ENCODE results near the gene VEGFB. TPM values are rescaled to one million over a fixed set of nuclear protein-coding genes. Genes with fewer than 3 reads are reported as not detected.

Gene VEGFB
- total and polyA plus RNA-seq, 2 of the 4 experiments (the other 2 are of a cell fraction): 3.0 to 25.1 TPM

GRCh38 chr11:64204080-64204440 lies 30.3 kb upstream of the VEGFB start:
- dilution Hi-C loops (cut with HindIII; ENCODE audit: low sequenced_read_pairs, unreplicated experiment): no loop called here
- ATAC-seq (ENCODE audit: low read depth): no peak
- TF ChIP-seq RCOR1 (IDR thresholded peaks at IDR 0.05; ENCODE audit: insufficient replicate concordance, low read length): no peak
- no peak for TF ChIP-seq BHLHE40 (IDR thresholded peaks at IDR 0.05; ENCODE audit: low read depth, low read length)
- TF ChIP-seq CEBPB (IDR thresholded peaks at IDR 0.05; ENCODE audit: low read depth, low read length): no peak
- TF ChIP-seq CHD1 (IDR thresholded peaks at IDR 0.05; ENCODE audit: low read depth, low read length): no peak
- no peak for TF ChIP-seq USF2 (IDR thresholded peaks at IDR 0.05; ENCODE audit: low read depth, low read length)
- TF ChIP-seq NFE2L2 (IDR thresholded peaks at IDR 0.05; ENCODE audit: low read depth, low read length): no peak

More at GRCh38 chr11:64204080-64204440, 30.3 kb upstream of the VEGFB start:
- Histone ChIP-seq H2BK5ac (ENCODE audit: low read depth, low read length, poor library complexity, severe bottlenecking) (no peak overlapping the region), H2AK9ac (replicated peaks; ENCODE audit: low read depth, low read length, poor library complexity) (no peak overlapping the region), H3K4me2 (ENCODE audit: low read depth, low read length) (no peak overlapping the region), H2AK5ac (ENCODE audit: low read depth, low read length) (no peak overlapping the region), H3K9ac (ENCODE audit: low read depth, low read length) (no peak overlapping the region), H3K27me3 (ENCODE audit: control insufficient read depth, insufficient read depth, low read length) (no peaks in the 10 kb centered on the region), H3K18ac (ENCODE audit: low read depth, low read length) (no peak overlapping the region), H3K4me3 (ENCODE audit: insufficient read depth, low read depth, low read length) (no peak overlapping the region), H4K5ac (ENCODE audit: low read depth, low read length) (no peak overlapping the region), H3K56ac (ENCODE audit: extremely low read depth, insufficient read depth, low read length) (no peak overlapping the region), H3K4me1 (ENCODE audit: control insufficient read depth, insufficient read depth, low read length) (peaks cover 10% of the 10 kb centered on the region), H3K23ac (ENCODE audit: low read depth, low read length) (no peak overlapping the region), H3K36me3 (ENCODE audit: control insufficient read depth, insufficient read depth, low read length) (peaks cover 56% of the 10 kb centered on the region), H4K91ac (ENCODE audit: insufficient read depth, low read depth, low read length) (no peak overlapping the region), H2BK120ac (ENCODE audit: low read depth, low read length) (no peak overlapping the region), H2BK15ac (ENCODE audit: low read depth, low read length) (no peak overlapping the region), H3K4ac (ENCODE audit: low read depth, low read length) (no peak overlapping the region; the same call in 1 of the 2 replicates), H3K79me1 (ENCODE audit: low read depth in 1 of 2, low read length in 2 of 2) (peaks cover 0 to 44% of the 10 kb centered on the region in 2 experiments; a peak in 3 of 4 replicates), H3K27ac (ENCODE audit: insufficient read depth, low read length) (no peak overlapping the region), H3K14ac (replicated peaks; ENCODE audit: low read depth, low read length) (no peak overlapping the region), H4K20me1 (ENCODE audit: insufficient read depth, low read length) (peaks cover 13% of the 10 kb centered on the region; the same call in 1 of the 2 replicates), H3K9me3 (ENCODE audit: control insufficient read depth, insufficient read depth, low read length) (no peaks in the 10 kb centered on the region), H2AFZ (replicated peaks; ENCODE audit: low read length, poor library complexity) (no peak overlapping the region), H4K8ac (ENCODE audit: low read depth in 2 of 2, low read length in 2 of 2) (no peak overlapping the region), H3K9me1 (ENCODE audit: insufficient read depth, low read length) (no peaks in the 10 kb centered on the region), H2BK20ac (ENCODE audit: low read depth, low read length) (no peak overlapping the region)
- intact Hi-C loops (cut with micrococcal nuclease): loop anchor here (1.0 to 10.0 kb wide), 2 partner anchors 97 to 451 kb away; no protein-coding TSS in a partner anchor
- no CpG with 5 or more reads among the region's 16 CpGs for WGBS, 2 experiments (ENCODE audit: extremely low coverage in 2 of 2, insufficient read length in 1 of 2)
- CTCF ChIA-PET: interaction anchor here (0.6 to 2.0 kb wide), 10 partner anchors 11 to 151 kb away, joined by 3 to 12 read pairs (median 6); partner anchors contain the start of genes ESRRA and FKBP2
- BruUV-seq (replicated peaks): TSS peak; percentile 96
- in situ Hi-C loops (cut with MboI; ENCODE audit: low sequenced_read_pairs): loop anchor here (5.0 kb wide), 1 partner anchor 98 kb away; the partner anchor contains the start of gene CATSPERZ
- POLR2A ChIA-PET (ENCODE audit: unreplicated experiment): interaction anchor here (0.6 kb wide), 1 partner anchor 97 kb away, joined by 5 read pairs; no protein-coding TSS in a partner anchor
- DNase-seq: no peak
